GM19043 (cell line): ENCODE data around the gene CYP24A1.

Experiments used
- ATAC-seq: cut with Tn5 transposase; IDR thresholded peaks from one replicate; pipeline ENCODE4 v1.9.1; 2021; ENCODE audit warnings: low read depth; ENCODE audit not compliant: unreplicated experiment

The CYP24A1 gene

GRCh38 chr20:54177378-54177777, 3.6 kb upstream of the CYP24A1 start:
- ATAC-seq = no peak

GRCh38 chr20:54176610-54177009, 2.8 kb upstream of the CYP24A1 start:
- ATAC-seq = no peak

- ATAC-seq = no peak
Measured at GRCh38 chr20:54174457-54175175, 830 bp upstream of the CYP24A1 start.

- ATAC-seq = no peak
Measured at GRCh38 chr20:54172856-54173652, 732 bp downstream of the CYP24A1 start.

GRCh38 chr20:54172532-54172855, 1.3 kb downstream of the CYP24A1 start:
- ATAC-seq = no peak

GRCh38 chr20:54170963-54171362, 2.8 kb downstream of the CYP24A1 start:
- ATAC-seq = no peak

GRCh38 chr20:54170026-54170471, 3.7 kb downstream of the CYP24A1 start:
- no peak for ATAC-seq

GRCh38 chr20:54168961-54169862, 4.6 kb downstream of the CYP24A1 start:
- no peak for ATAC-seq

- ATAC-seq = no peak
Measured at GRCh38 chr20:54167909-54168872, 5.6 kb downstream of the CYP24A1 start.

- no peak for ATAC-seq
Measured at GRCh38 chr20:54166987-54167662, 6.7 kb downstream of the CYP24A1 start.

- no peak for ATAC-seq
Measured at GRCh38 chr20:54165803-54166202, 8.0 kb downstream of the CYP24A1 start.

GRCh38 chr20:54165014-54165413, 8.8 kb downstream of the CYP24A1 start:
- ATAC-seq = no peak

- ATAC-seq = no peak
Measured at GRCh38 chr20:54163402-54163801, 10.4 kb downstream of the CYP24A1 start.

- ATAC-seq = no peak
Measured at GRCh38 chr20:54162378-54163009, 11.3 kb downstream of the CYP24A1 start.

GRCh38 chr20:54161821-54162149, 12.0 kb downstream of the CYP24A1 start:
- ATAC-seq = no peak

GRCh38 chr20:54161008-54161820, 12.6 kb downstream of the CYP24A1 start:
- no peak for ATAC-seq

- ATAC-seq = no peak
Measured at GRCh38 chr20:54160065-54161007, 13.4 kb downstream of the CYP24A1 start.
